ENCODE data around the gene MAPKBP1.

DNA sequence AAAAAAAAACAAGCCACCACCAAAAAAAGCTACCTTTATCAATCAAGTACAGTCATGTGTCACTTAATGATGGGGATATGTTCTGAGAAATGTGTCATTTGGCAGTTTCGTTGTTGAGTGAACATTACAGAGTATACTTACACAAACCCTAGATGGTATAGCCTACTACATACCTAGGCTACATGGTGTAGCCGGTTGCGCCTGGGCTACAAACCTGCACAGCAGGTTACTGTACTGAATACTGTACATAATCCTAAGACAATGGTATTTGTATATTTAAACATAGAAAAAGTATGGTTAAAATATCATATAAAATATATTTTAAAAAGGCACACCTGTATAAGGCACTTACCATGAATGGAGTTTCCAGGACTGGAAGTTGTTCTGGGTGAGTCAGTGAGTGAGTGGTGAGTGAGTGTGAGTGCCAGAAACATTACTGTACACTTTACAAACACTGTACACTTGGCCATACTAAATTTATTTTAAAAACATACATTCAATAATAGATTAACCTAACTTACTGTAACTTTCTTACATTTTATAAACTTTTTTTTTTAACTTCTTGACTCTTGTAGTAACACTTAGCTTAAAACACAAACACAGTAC, 27.7 kb downstream of the MAPKBP1 start:
- TF ChIP-seq, protein P1, sequence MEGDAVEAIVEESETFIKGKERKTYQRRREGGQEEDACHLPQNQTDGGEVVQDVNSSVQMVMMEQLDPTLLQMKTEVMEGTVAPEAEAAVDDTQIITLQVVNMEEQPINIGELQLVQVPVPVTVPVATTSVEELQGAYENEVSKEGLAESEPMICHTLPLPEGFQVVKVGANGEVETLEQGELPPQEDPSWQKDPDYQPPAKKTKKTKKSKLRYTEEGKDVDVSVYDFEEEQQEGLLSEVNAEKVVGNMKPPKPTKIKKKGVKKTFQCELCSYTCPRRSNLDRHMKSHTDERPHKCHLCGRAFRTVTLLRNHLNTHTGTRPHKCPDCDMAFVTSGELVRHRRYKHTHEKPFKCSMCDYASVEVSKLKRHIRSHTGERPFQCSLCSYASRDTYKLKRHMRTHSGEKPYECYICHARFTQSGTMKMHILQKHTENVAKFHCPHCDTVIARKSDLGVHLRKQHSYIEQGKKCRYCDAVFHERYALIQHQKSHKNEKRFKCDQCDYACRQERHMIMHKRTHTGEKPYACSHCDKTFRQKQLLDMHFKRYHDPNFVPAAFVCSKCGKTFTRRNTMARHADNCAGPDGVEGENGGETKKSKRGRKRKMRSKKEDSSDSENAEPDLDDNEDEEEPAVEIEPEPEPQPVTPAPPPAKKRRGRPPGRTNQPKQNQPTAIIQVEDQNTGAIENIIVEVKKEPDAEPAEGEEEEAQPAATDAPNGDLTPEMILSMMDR (IDR thresholded peaks at IDR 0.05; ENCODE audit: low read depth, low read length): no peak
- TF ChIP-seq POLR2A (IDR thresholded peaks at IDR 0.05; ENCODE audit: extremely low read depth, insufficient read length) (no peak), MYC (IDR thresholded peaks at IDR 0.05; ENCODE audit: low read depth, low read length) (no peak)
- TF ChIP-seq, protein P2, sequence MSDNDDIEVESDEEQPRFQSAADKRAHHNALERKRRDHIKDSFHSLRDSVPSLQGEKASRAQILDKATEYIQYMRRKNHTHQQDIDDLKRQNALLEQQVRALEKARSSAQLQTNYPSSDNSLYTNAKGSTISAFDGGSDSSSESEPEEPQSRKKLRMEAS (IDR thresholded peaks at IDR 0.05; ENCODE audit: low read depth, low read length): no peak
